ENCODE results near the gene CTSK.

CTSK gene

DNA sequence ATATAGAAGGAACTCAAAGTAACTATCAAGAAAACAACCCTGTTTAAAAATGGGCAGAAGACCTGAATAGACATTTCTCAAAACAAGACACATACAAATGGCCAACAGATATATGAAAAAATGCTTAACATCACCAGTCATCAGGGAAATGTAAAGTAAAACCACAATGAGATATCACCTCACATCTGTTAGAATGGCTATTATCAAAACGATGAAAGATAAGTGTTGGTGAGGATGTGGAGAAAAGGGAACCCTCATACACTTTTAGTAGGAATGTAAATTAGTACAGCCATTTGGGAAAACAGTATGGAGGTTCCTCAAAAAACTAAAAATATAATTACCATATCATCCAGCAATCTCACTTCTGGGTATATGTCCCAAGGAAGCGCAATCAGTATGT, 45.5 kb downstream of the CTSK start:
- no peak for ATAC-seq
- no peak for DNase-seq

DNA sequence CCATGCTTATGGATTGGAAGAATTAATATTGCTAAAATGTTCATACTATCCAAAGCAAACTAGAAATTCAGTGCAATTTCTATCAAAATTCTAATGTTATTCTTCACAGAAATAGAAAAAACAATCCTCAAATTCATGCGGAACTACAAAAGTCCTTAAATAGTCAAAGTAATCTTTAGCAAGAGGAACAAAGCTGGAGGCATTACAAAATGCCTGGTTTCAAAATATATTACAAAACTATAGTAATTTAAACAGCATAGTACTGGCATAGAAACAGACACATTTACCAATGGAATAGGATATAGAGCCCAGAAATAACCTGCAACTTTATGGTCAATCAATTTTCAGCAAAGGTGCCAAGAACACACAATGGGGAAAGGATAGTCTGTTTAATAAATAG, 46.3 kb downstream of the CTSK start:
- DNase-seq (no peak), ATAC-seq (no peak)

GRCh38 chr1:150760013-150760412, 48.0 kb downstream of the CTSK start:
- ATAC-seq (no peak), DNase-seq (no peak)

DNA sequence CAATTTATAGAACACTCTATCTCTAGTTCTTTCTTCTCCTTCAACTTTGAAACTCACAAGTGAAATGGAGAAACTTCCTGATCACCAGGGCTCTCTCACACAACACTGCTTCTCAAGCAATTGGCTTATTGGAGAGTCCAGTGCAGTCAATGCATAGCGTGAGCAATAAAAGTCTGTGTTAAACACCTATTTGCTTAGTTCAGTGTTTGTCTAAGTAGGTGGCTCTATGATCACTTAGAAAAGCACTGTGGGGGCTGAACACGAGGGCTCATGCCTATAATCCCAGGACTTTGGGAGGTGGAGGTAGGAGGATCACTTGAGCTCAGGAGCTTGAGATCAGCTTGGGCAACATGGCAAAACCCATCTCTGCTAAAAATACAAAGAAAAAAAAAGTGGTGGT, 54.6 kb downstream of the CTSK start:
- ATAC-seq: no peak
- no peak for DNase-seq

DNA sequence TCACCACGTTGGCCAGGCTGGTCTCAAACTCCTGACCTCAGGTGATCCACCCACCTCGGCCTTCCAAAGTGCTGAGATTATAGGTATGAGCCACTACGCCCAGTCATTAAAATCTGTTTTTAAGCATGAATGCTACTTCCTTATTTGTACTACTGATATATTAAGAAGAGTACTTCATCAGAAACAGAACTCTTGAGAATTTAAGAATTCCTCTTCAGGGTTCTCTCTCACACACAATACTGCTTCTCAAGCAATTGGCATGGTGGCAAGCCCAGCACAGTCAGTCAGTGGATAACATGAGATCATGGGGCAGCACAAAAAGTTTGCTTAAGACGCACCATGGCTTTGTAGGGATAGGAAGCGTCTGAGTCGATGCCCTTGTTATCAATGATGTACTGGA, 56.6 kb downstream of the CTSK start:
- ATAC-seq (no peak), DNase-seq (no peak)

DNA sequence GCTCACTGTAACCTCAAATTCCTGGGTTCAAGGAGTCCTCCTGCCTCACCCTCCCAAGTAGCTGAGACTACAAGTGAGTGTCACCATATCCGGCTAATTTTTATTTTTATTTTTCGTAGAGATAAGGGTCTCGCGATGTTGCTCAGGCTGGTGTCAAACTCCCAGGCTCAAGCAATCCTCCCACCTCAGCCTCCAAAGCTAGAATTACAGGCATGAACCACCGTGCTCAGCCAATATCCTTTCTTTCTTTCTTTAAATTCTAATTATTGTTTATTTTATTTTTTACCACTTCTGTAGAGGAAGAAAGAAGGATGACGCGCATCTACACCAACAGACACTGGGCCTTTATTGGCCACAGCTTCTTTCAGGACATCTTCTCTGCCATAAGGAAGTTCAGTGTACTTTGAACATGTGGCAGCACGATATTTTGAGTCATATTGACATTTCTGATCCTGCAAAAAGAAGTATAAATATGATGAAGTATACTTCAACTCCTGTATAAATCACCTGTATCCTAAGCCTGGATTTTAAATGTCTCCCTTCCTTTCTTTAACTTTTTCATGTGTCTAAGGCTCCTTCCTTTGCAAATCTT, 58.2 kb downstream of the CTSK start:
- ATAC-seq (no peak), DNase-seq (no peak)

DNA sequence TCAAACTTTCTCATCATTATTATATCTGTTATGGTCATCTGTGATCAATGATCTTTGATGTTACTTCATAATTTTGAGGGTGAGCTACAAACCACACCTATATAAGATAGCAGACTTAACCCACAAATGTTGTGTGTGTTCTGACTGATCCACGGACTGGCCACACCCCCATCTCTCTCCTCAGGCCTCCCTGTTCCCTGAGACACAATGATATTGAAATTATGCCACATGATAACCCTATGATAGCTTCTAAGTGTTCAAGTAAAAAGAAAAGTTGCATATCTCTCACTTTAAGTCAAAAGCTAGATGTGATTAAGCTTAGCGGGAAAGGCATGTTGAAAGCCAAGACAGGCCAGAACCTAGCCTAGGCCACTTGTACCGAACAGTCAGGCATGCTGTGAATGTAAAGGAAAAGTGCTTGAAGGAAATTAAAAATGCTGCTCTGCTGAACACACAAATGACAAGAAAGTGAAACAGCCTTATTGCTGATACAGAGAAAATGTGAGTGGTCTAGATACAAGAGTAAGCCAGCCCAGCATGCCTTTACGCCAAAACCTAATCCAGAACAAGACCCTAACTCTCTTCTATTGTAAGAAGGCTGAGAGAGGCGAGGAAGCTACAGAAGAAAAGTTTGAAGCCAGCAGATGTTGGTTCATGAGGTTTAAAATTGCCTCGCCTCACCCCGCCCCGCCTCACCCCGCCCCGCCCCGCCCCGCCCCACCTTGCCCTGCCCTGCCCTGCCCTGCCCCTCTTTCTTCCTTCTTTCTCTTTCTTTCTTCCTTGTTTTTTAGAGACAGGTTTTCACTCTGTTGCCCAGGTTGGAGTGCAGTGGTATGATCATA, 59.0 kb downstream of the CTSK start:
- no peak for ATAC-seq

More for the DNA sequence above, 59.0 kb downstream of the CTSK start:
- DNase-seq: no peak

Data from stimulated activated naive CD8-positive, alpha-beta T cell treated with anti-CD3 and anti-CD28 coated beads, Interleukin-15, Interleukin-2, amounts not matched to agents 100 U/mL and 50 U/mL, for 24 hours (primary cell).